ENCODE measurements around the gene RNF180. TPM values are rescaled to one million over a fixed set of nuclear protein-coding genes. Genes with fewer than 3 reads are reported as not detected.
"Not testable (repeated sequence)": the region's sequence is repeated elsewhere in the genome, so short reads cannot be mapped to it uniquely, and the experiment has no call there.

RNF180 gene
- total RNA-seq, 2 experiments from 2014 or later, result 0.21 TPM; not detected in 1

GRCh38 chr5:64288496-64288895 is 122.9 kb downstream of the RNF180 start:
- CTCF ChIA-PET; ATAC-seq; H3K4me3 Mint-ChIP-seq; H3K9me3 Mint-ChIP-seq (ENCODE audit: low read depth); DNase-seq; H3K36me3 Mint-ChIP-seq (ENCODE audit: low read depth); H3K27ac Mint-ChIP-seq; H3K27me3 Mint-ChIP-seq; POLR2A ChIA-PET; intact Hi-C loops (cut with DNase I, micrococcal nuclease); H3K4me1 Mint-ChIP-seq: not testable (repeated sequence)

- H3K4me3 Mint-ChIP-seq, result no peak overlapping the region
- CTCF ChIA-PET, result no interaction called here
- peaks cover 2% of the 10 kb centered on the region for H3K9me3 Mint-ChIP-seq (ENCODE audit: low read depth)
- no peaks in the 10 kb centered on the region for H3K36me3 Mint-ChIP-seq (ENCODE audit: low read depth)
- no peak overlapping the region for H3K27ac Mint-ChIP-seq
- no peaks in the 10 kb centered on the region for H3K27me3 Mint-ChIP-seq
- intact Hi-C loops (cut with DNase I, micrococcal nuclease), result no loop called here
- DNase-seq (no peak), ATAC-seq (no peak)
- POLR2A ChIA-PET, result no interaction called here
- H3K4me1 Mint-ChIP-seq, result no peaks in the 10 kb centered on the region
Measured at GRCh38 chr5:64292611-64293215, 127.1 kb downstream of the RNF180 start.

- no peaks in the 10 kb centered on the region for H3K27me3 Mint-ChIP-seq
- no peak overlapping the region for H3K27ac Mint-ChIP-seq
- ChIA-PET CTCF (no interaction called here), POLR2A (no interaction called here)
- no peak for ATAC-seq
- no peak overlapping the region for H3K4me3 Mint-ChIP-seq
- H3K4me1 Mint-ChIP-seq, result no peaks in the 10 kb centered on the region
- no peak for DNase-seq
- intact Hi-C loops (cut with DNase I, micrococcal nuclease), result no loop called here
- H3K9me3 Mint-ChIP-seq (ENCODE audit: low read depth), result no peaks in the 10 kb centered on the region
- H3K36me3 Mint-ChIP-seq (ENCODE audit: low read depth), result no peaks in the 10 kb centered on the region
Measured at GRCh38 chr5:64295101-64295500, 129.5 kb downstream of the RNF180 start.

GRCh38 chr5:64298586-64298985 is 132.9 kb downstream of the RNF180 start:
- Mint-ChIP-seq H3K4me3 (no peak overlapping the region), H3K27ac (no peak overlapping the region), H3K9me3 (ENCODE audit: low read depth) (no peaks in the 10 kb centered on the region), H3K36me3 (ENCODE audit: low read depth) (no peaks in the 10 kb centered on the region), H3K27me3 (no peaks in the 10 kb centered on the region), H3K4me1 (no peaks in the 10 kb centered on the region)
- DNase-seq, result no peak
- ChIA-PET POLR2A (no interaction called here), CTCF (no interaction called here)
- no peak for ATAC-seq
- intact Hi-C loops (cut with DNase I, micrococcal nuclease), result no loop called here

- no peak for ATAC-seq
- Mint-ChIP-seq H3K4me3 (no peak overlapping the region), H3K36me3 (ENCODE audit: low read depth) (no peaks in the 10 kb centered on the region), H3K9me3 (ENCODE audit: low read depth) (no peaks in the 10 kb centered on the region), H3K27ac (no peak overlapping the region), H3K27me3 (no peaks in the 10 kb centered on the region), H3K4me1 (no peaks in the 10 kb centered on the region)
- intact Hi-C loops (cut with DNase I, micrococcal nuclease), result no loop called here
- ChIA-PET CTCF (no interaction called here), POLR2A (no interaction called here)
- no peak for DNase-seq
Measured at GRCh38 chr5:64299805-64300204, 134.2 kb downstream of the RNF180 start.

- no peak for ATAC-seq
- H3K27ac Mint-ChIP-seq, result no peak overlapping the region
- H3K9me3 Mint-ChIP-seq (ENCODE audit: low read depth), result no peaks in the 10 kb centered on the region
- ChIA-PET CTCF (no interaction called here), POLR2A (no interaction called here)
- no peaks in the 10 kb centered on the region for H3K27me3 Mint-ChIP-seq
- H3K4me3 Mint-ChIP-seq, result no peak overlapping the region
- no peaks in the 10 kb centered on the region for H3K36me3 Mint-ChIP-seq (ENCODE audit: low read depth)
- intact Hi-C loops (cut with DNase I, micrococcal nuclease), result no loop called here
- no peaks in the 10 kb centered on the region for H3K4me1 Mint-ChIP-seq
- DNase-seq, result no peak
Measured at GRCh38 chr5:64301566-64301965, 135.9 kb downstream of the RNF180 start.

GRCh38 chr5:64308135-64308534 is 142.5 kb downstream of the RNF180 start:
- Mint-ChIP-seq H3K4me3 (no peak overlapping the region), H3K27me3 (no peaks in the 10 kb centered on the region), H3K4me1 (no peaks in the 10 kb centered on the region), H3K27ac (no peak overlapping the region), H3K9me3 (ENCODE audit: low read depth) (no peaks in the 10 kb centered on the region), H3K36me3 (ENCODE audit: low read depth) (no peaks in the 10 kb centered on the region)
- ATAC-seq (no peak), DNase-seq (no peak)
- POLR2A ChIA-PET, result no interaction called here
- intact Hi-C loops (cut with DNase I, micrococcal nuclease), result no loop called here
- CTCF ChIA-PET, result no interaction called here

- no peaks in the 10 kb centered on the region for H3K4me1 Mint-ChIP-seq
- no peaks in the 10 kb centered on the region for H3K9me3 Mint-ChIP-seq (ENCODE audit: low read depth)
- ChIA-PET POLR2A (no interaction called here), CTCF (no interaction called here)
- H3K27me3 Mint-ChIP-seq, result no peaks in the 10 kb centered on the region
- H3K4me3 Mint-ChIP-seq, result no peak overlapping the region
- intact Hi-C loops (cut with DNase I, micrococcal nuclease), result no loop called here
- H3K36me3 Mint-ChIP-seq (ENCODE audit: low read depth), result no peaks in the 10 kb centered on the region
- ATAC-seq, result no peak
- H3K27ac Mint-ChIP-seq, result no peak overlapping the region
- DNase-seq, result no peak
Measured at GRCh38 chr5:64312491-64312890, 146.8 kb downstream of the RNF180 start.

- H3K4me1 Mint-ChIP-seq, result no peaks in the 10 kb centered on the region
- ATAC-seq, result no peak
- no peak for DNase-seq
- intact Hi-C loops (cut with DNase I, micrococcal nuclease), result no loop called here
- no peaks in the 10 kb centered on the region for H3K9me3 Mint-ChIP-seq (ENCODE audit: low read depth)
- no peaks in the 10 kb centered on the region for H3K27me3 Mint-ChIP-seq
- H3K36me3 Mint-ChIP-seq (ENCODE audit: low read depth), result no peaks in the 10 kb centered on the region
- H3K4me3 Mint-ChIP-seq, result no peak overlapping the region
- ChIA-PET CTCF (no interaction called here), POLR2A (no interaction called here)
- H3K27ac Mint-ChIP-seq, result no peak overlapping the region
Measured at GRCh38 chr5:64315778-64316177, 150.1 kb downstream of the RNF180 start.

- DNase-seq (no peak), ATAC-seq (no peak)
- Mint-ChIP-seq H3K4me3 (no peak overlapping the region), H3K27me3 (no peaks in the 10 kb centered on the region), H3K4me1 (no peaks in the 10 kb centered on the region), H3K9me3 (ENCODE audit: low read depth) (no peaks in the 10 kb centered on the region), H3K36me3 (ENCODE audit: low read depth) (no peaks in the 10 kb centered on the region), H3K27ac (no peak overlapping the region)
- intact Hi-C loops (cut with DNase I, micrococcal nuclease), result no loop called here
- CTCF ChIA-PET, result interaction anchor here (0.6 kb wide), 1 partner anchor 1051 kb away, joined by 4 read pairs; no protein-coding TSS in a partner anchor
- POLR2A ChIA-PET, result no interaction called here
Measured at GRCh38 chr5:64318175-64318574, 152.5 kb downstream of the RNF180 start.

GRCh38 chr5:64323591-64323990 is 157.9 kb downstream of the RNF180 start:
- Mint-ChIP-seq H3K9me3 (ENCODE audit: low read depth) (peaks cover 8% of the 10 kb centered on the region), H3K4me3 (no peak overlapping the region), H3K27ac (no peak overlapping the region), H3K4me1 (no peaks in the 10 kb centered on the region), H3K36me3 (ENCODE audit: low read depth) (no peaks in the 10 kb centered on the region), H3K27me3 (no peaks in the 10 kb centered on the region)
- CTCF ChIA-PET, result no interaction called here
- DNase-seq (no peak), ATAC-seq (no peak)
- POLR2A ChIA-PET, result no interaction called here
- intact Hi-C loops (cut with DNase I, micrococcal nuclease), result no loop called here

GRCh38 chr5:64330728-64331231 is 165.1 kb downstream of the RNF180 start:
- H3K9me3 Mint-ChIP-seq (ENCODE audit: low read depth), result peaks cover 13% of the 10 kb centered on the region
- H3K36me3 Mint-ChIP-seq (ENCODE audit: low read depth), result no peaks in the 10 kb centered on the region
- H3K27ac Mint-ChIP-seq, result no peak overlapping the region
- intact Hi-C loops (cut with DNase I, micrococcal nuclease), result no loop called here
- CTCF ChIA-PET, result interaction anchor here (0.6 kb wide), 1 partner anchor 34 kb away, joined by 4 read pairs; no protein-coding TSS in a partner anchor
- no peak for ATAC-seq
- no peaks in the 10 kb centered on the region for H3K4me1 Mint-ChIP-seq
- H3K27me3 Mint-ChIP-seq, result no peaks in the 10 kb centered on the region
- POLR2A ChIA-PET, result no interaction called here
- DNase-seq, result no peak
- no peak overlapping the region for H3K4me3 Mint-ChIP-seq

Measured in activated CD4-positive, alpha-beta T cell treated with anti-CD3 and anti-CD28 coated beads for 36 hours (primary cell).